Prostate gland (tissue), 2 donors: ENCODE results near the gene ZBTB4. TPM values are rescaled to one million over a fixed set of nuclear protein-coding genes. Genes with fewer than 3 reads are reported as not detected.

Source experiments
- DNase-seq: peaks from one replicate; pipeline ENCODE4 v3.0.0-alpha.2; 2019; ENCODE audit warnings: low spot score
- H3K27ac ChIP-seq, 2 donors: fragments of 200-600 bp; sonication (generic); 2 replicates each; pipeline ENCODE4 v1.5.1; 2017 to 2019
- H3K27me3 ChIP-seq: fragments of 200-600 bp; sonication (generic); replicated peaks from 2 replicates; pipeline ENCODE4 v1.5.1; 2019; ENCODE audit not compliant: insufficient read depth
- H3K36me3 ChIP-seq, 2 donors: fragments of 200-600 bp; sonication (generic); 1 replicate in 1 of 2; 2 replicates in 1 of 2; pipeline versions ENCODE4 v1.5.1 to v1.8.1; 2017 to 2019
- H3K4me1 ChIP-seq: fragments of 200-600 bp; sonication (generic); replicated peaks from 2 replicates; pipeline ENCODE4 v1.5.1; 2019
- H3K4me3 ChIP-seq, 2 donors: fragments of 200-600 bp; sonication (generic); 2 replicates each; pipeline ENCODE4 v1.5.1; 2017 to 2019
- H3K9me3 ChIP-seq: fragments of 200-600 bp; sonication (generic); 2 replicates; pipeline ENCODE4 v1.5.1; 2017
- POLR2A ChIP-seq: fragments of 450-650 bp; IDR thresholded peaks from one replicate; pipeline ENCODE4 v1.6.1; 2016; ENCODE audit warnings: antibody characterized with exemption, mild to moderate bottlenecking
- POLR2AphosphoS5 ChIP-seq: sonication (generic); formaldehyde crosslinking; IDR thresholded peaks from one replicate; pipeline ENCODE4 v1.6.1; 2017; ENCODE audit warnings: antibody characterized with exemption
- WGBS: methylation state at CpG from one replicate; pipeline ENCODE4 v1.1.5; 2018; 5-methylcytosine and 5-hydroxymethylcytosine counted together
- intact Hi-C: fragments of 100-400 bp; cut with DNase I; formaldehyde crosslinking; loops from one replicate; pipeline ENCODE4 v1.14.2; 2022
- total RNA-seq, 2 donors: library from RNA; depleted of rRNA; stranded (reverse); fragments of >200 nt; gene quantifications; one replicate each; pipeline ENCODE4 v1.1.0, GENCODE V29; 2016
- TF ChIP-seq, protein P1 (sequence below), 4 experiments: fragments of 200-600 bp in 2 of 4; fragments of 450-650 bp in 2 of 4; sonication (generic) in 2 of 4; IDR thresholded peaks; 1 replicate in 3 of 4; 2 replicates in 1 of 4; pipeline ENCODE4 v1.5.1; 2016 to 2019; ENCODE audit warnings: antibody characterized with exemption in 4 of 4, mild to moderate bottlenecking in 2 of 4, moderate library complexity in 2 of 4

The ZBTB4 gene
- total RNA-seq, 2 donors from 2014 or later: 60.5 to 69.4 TPM

DNA sequence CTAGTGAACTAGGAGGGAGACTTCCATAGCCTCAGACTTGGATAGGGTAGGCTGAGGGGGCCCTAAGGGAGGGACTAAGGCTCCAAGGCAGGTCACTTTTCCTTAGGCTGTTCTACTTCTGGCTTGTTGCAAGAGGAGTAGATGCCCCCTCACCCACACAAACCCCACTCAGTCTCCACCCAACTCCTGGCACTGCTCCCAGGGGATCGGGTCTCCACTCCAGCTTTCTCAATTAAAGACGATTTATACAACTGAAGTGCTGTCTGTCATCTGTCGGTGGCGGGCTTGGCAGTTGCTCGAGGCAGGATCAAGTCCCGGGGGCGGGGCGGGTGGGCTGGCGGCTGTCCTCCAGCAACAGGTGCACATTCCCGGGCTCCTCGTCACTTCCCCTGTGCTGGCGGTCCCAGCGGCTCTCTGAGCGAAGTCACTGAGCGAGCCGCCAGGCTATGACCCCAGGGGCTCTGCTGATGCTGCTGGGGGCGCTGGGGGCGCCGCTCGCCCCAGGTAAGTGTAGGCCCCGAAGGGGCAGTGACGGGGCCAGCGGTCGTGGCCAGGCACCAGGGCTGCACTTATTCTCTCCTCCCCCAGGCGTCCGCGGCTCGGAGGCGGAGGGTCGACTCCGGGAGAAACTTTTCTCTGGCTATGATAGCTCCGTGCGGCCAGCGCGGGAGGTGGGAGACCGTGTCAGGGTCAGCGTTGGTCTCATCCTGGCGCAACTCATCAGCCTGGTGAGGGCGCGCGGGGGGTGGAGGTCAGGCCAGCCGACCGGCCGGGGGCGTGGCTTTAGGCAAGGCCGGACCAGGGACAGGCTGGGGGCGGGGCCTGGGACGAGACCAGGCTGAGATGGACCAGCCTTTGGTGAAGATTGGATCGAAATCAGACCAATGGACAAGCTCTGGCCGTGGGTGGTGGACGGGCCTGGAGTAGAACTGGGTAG, 34.5 kb downstream of the ZBTB4 start, which contains the start of gene CHRNB1:
Gene CHRNB1 (plus strand): TSS at position 380 of the 937 bp plus-strand sequence. CDS start 67 bp downstream, at position 447.
- H3K4me1 ChIP-seq: peaks cover 2% of the 10 kb centered on the region
- TF ChIP-seq POLR2AphosphoS5: no peak
- no peak for TF ChIP-seq POLR2A
- TF ChIP-seq, protein P1, sequence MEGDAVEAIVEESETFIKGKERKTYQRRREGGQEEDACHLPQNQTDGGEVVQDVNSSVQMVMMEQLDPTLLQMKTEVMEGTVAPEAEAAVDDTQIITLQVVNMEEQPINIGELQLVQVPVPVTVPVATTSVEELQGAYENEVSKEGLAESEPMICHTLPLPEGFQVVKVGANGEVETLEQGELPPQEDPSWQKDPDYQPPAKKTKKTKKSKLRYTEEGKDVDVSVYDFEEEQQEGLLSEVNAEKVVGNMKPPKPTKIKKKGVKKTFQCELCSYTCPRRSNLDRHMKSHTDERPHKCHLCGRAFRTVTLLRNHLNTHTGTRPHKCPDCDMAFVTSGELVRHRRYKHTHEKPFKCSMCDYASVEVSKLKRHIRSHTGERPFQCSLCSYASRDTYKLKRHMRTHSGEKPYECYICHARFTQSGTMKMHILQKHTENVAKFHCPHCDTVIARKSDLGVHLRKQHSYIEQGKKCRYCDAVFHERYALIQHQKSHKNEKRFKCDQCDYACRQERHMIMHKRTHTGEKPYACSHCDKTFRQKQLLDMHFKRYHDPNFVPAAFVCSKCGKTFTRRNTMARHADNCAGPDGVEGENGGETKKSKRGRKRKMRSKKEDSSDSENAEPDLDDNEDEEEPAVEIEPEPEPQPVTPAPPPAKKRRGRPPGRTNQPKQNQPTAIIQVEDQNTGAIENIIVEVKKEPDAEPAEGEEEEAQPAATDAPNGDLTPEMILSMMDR (IDR thresholded peaks at IDR 0.05): no peak
- intact Hi-C loops: no loop called here
- 17% methylated on average over 38 of the region's 51 CpGs for WGBS
- H3K9me3 ChIP-seq: no peaks in the 10 kb centered on the region
- no peaks in the 10 kb centered on the region for H3K27me3 ChIP-seq
- H3K36me3 ChIP-seq: no peaks in the 10 kb centered on the region
- peak within 1 kb of the TSS in 1 of 2 donors; percentile 6 for H3K4me3 ChIP-seq
- no peak for DNase-seq
- no peak within 1 kb of the TSS for H3K27ac ChIP-seq

DNA sequence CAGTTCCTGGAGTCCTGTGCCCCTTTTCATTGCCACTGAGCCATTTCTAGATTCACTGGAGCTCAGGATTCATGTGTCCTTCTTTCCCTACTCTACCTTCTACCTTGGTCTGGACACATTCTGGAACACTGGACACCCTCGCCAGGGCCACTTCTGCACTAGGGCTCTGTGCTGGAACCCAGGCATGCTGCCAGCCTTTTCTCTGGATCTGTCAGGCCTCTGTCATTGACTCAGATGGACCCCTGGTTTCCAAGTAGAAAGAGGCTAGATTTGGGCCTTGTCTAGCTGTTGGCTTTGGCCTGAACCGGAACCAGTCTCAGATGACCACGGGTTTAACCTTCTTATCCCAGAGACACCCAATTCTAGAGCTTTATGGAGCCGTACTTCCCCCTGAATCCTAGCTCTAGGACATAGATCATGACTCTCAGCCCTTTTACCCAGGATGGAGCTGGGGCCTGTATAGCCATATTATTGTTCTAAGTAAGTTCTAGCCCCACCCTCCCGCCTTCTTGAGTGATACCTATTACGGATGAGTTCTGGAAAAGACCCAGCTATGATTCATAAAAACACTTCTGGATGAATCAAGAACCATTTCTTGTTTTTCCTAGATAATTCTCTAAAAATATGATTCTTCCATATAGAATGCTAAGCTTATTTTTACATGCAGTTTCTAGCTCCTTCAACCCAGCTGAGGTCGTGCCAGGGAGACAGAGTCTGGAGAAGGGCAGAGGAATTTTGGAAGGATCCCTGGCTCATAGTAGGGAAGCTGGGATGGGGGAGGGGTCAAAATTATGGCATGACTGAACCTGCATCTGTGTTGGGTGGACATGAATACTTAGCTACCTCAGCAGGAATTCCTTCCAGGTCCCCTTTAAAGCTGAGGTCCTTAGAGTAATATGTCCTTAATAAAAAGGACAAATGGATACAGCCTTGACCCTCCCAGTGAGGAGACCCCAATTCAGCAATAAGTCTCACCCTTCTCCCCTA, 35.6 kb downstream of the ZBTB4 start:
- no peak for DNase-seq
- Histone ChIP-seq H3K36me3 (no peaks in the 10 kb centered on the region), H3K4me1 (peaks cover 9% of the 10 kb centered on the region), H3K9me3 (no peaks in the 10 kb centered on the region), H3K4me3 (no peak overlapping the region), H3K27me3 (no peaks in the 10 kb centered on the region), H3K27ac (no peak overlapping the region)
- TF ChIP-seq POLR2A: no peak
- TF ChIP-seq, protein P1 (IDR thresholded peaks at IDR 0.05): no peak
- TF ChIP-seq POLR2AphosphoS5: no peak
- 74% methylated on average over 7 of the region's 7 CpGs for whole genome bisulfite sequencing
- intact Hi-C loops: no loop called here

DNA sequence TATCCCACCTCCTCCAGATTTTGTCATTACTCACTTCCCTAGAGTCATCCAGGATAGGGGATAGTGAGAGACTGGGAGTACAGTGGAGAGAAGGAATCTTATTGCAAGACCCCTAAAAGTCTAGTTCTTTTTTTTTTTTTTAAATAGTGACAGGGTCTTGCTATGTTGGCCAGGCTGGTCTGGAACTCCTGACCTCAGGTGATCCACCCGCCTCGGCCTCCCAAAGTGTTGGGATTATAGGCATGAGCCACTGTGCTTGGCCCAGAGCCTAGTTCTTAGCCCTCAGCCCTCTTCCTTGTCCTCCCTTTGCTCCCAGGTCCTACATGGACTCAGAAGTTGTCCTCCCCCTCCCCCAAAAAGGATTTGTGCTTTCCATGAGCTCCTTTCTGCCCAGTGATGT, 37.3 kb downstream of the ZBTB4 start:
- peaks cover 9% of the 10 kb centered on the region for H3K4me1 ChIP-seq
- H3K36me3 ChIP-seq: no peaks in the 10 kb centered on the region
- no peak overlapping the region for H3K4me3 ChIP-seq
- 100% methylated on average over 2 of the region's 2 CpGs for WGBS
- H3K27ac ChIP-seq: no peak overlapping the region
- no peak for DNase-seq
- no peaks in the 10 kb centered on the region for H3K27me3 ChIP-seq
- TF ChIP-seq POLR2A (no peak), POLR2AphosphoS5 (no peak)
- TF ChIP-seq, protein P1 (IDR thresholded peaks at IDR 0.05): no peak
- no peaks in the 10 kb centered on the region for H3K9me3 ChIP-seq
- intact Hi-C loops: no loop called here

DNA sequence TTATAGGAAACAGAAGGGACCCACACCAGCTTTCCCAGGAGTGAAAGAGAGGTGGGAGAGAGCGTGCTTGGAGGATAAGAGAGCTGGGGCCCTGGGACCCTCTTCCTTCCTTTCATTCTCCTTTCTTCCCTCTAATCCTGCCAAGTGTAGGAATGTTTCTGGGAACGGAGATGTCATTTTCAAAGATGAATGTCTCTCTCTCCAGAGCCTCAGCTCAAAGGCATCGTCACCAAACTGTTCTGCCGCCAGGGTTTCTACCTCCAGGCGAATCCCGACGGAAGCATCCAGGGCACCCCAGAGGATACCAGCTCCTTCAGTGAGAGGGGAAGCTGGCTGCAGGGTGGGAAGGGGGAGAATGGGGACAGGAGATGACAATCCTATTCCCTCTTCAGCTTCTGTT, 38.2 kb downstream of the ZBTB4 start:
- no peak overlapping the region for H3K27ac ChIP-seq
- H3K4me3 ChIP-seq: no peak overlapping the region
- TF ChIP-seq POLR2AphosphoS5 (no peak), POLR2A (no peak)
- TF ChIP-seq, protein P1 (IDR thresholded peaks at IDR 0.05): no peak
- WGBS: 61% methylated on average over 7 of the region's 7 CpGs
- no peaks in the 10 kb centered on the region for H3K9me3 ChIP-seq
- no peaks in the 10 kb centered on the region for H3K27me3 ChIP-seq
- no peaks in the 10 kb centered on the region for H3K36me3 ChIP-seq
- no peak for DNase-seq
- peaks cover 9% of the 10 kb centered on the region for H3K4me1 ChIP-seq
- intact Hi-C loops: no loop called here
